Nucleus accumbens (tissue), 56 donors: ENCODE results near the gene TM6SF1.
"Not testable (repeated sequence)": the region's sequence is repeated elsewhere in the genome, so short reads cannot be mapped to it uniquely, and the experiment has no call there.

Experiments used
- DNase-seq, 56 donors: peaks; one replicate each; lab custom pipeline; 2025; lab: John Stamatoyannopoulos, UW

The TM6SF1 gene

GRCh38 chr15:83085864-83086552 lies 21.4 kb upstream of the TM6SF1 start:
- not testable (repeated sequence) for DNase-seq

GRCh38 chr15:83087576-83087975 lies 19.9 kb upstream of the TM6SF1 start:
- no peak for DNase-seq

GRCh38 chr15:83088876-83089275 lies 18.6 kb upstream of the TM6SF1 start:
- DNase-seq = no peak

DNA sequence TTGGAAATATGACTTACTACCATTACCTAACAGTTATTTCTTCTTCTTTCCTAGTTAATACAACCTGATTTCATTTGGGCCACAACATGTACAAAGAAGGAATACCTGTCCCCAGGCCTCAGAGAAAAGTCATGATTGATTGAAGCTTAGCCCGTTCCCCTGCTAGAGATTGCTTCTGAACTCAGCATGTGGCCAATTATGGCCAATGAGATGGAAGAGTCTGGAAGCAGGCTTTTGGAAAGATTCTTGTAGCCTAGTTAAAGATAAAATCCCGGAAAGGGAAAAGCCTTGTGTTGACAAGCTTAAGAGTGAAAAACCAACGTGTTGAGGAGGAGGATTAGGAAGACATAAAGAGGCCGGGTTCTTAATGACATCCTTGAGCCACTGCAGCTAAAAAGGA lies 17.0 kb upstream of the TM6SF1 start:
- DNase-seq = no peak

DNA sequence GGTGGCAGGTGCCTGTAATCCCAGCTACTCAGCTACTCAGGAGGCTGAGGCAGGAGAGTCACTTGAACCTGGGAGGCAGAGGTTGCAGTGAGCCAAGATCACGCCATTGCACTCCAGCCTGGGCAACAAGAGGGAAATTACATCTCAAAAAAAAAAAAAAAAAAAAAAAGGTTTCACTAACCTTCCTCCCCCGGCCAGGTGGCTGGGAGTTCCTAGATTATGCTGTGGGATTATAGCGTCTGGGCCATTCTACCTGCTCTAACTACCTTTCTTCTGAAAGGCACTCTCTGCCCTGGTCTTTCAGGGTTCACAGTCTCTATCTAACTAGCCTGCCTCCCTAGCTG lies 15.5 kb upstream of the TM6SF1 start:
- DNase-seq = not testable (repeated sequence)

DNA sequence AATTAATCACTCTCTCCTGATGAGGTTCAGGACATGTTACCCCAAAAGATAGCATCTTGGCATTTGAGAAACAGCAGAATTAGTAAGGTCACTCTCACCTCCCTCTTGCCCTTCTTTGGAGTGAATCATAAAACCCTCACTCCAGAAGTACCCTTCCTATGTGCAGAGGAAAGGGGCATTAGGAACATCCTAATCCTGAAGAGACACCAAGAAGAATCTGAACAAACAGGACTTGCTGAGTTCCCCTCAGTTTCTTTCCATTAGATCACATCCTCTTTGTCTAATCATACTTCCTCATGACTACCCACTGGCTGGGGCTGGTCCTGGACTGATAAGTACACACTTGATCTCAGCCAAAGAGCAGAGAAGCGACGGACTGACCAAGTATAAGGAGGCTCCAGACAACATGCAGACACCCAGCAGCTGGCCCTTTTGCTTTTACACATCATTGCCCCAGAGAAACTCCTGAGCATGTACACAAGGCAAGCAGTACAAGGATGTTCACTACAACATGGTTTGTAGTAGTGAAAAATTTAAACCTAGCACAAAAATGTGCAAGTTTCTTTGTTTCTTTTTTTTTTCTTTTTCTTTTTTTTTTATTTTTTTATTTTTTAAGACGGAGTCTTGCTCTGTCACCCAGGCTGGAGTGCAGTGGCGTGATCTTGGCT lies 15.0 kb upstream of the TM6SF1 start:
- DNase-seq = peak in 11 of 56 donors; percentile 3 to 46 (median 13)

DNA sequence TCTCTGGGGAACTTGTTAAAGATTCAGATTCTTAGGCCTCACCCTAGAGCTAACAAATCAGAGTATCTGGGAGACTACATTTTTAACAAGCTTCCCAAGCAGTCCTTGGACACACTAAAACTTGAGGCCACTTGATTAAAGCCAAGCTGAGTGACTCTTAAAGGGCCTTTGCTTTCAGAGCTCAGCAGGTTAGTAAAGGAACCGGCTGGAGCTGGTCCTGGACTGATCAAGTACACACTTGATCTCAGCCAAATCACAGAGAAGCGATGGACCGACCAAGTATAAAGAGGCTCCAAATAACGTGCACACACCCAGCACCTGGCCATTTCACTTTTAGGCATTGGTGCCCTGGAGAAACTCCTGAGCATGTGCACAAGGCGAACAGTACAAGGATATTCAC lies 12.9 kb upstream of the TM6SF1 start:
- DNase-seq = no peak

- no peak for DNase-seq
Observed at GRCh38 chr15:83098079-83098478, 9.4 kb upstream of the TM6SF1 start.

DNA sequence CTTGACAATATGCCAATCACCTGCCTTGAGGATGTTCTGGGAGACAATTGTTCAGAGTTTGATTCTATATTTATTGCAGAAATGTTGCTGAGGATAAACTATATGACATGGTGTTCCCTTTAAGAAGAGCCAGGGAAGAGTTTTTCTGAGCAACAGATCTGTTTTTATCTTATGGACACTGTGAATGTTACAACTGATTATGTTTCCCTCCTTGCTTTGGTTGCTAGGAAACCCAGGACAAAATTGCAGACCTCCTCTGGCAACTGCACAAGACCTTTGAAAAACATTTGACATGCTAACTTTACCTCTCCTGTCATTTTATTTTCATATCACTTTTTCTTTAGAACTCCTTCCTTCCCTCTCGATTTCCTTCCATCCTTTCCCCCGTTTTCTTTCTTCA lies 8.2 kb upstream of the TM6SF1 start:
- DNase-seq = no peak

- DNase-seq = peak in 2 of 56 donors; percentile 3 to 12
Observed at GRCh38 chr15:83100097-83100646, 7.3 kb upstream of the TM6SF1 start.

GRCh38 chr15:83102346-83102745 lies 5.1 kb upstream of the TM6SF1 start:
- DNase-seq = no peak

GRCh38 chr15:83104141-83104540 lies 3.3 kb upstream of the TM6SF1 start:
- DNase-seq = no peak

GRCh38 chr15:83105440-83105839 lies 2.0 kb upstream of the TM6SF1 start:
- DNase-seq = no peak

GRCh38 chr15:83107841-83108181 lies 366 bp downstream of the TM6SF1 start:
- no peak for DNase-seq

DNA sequence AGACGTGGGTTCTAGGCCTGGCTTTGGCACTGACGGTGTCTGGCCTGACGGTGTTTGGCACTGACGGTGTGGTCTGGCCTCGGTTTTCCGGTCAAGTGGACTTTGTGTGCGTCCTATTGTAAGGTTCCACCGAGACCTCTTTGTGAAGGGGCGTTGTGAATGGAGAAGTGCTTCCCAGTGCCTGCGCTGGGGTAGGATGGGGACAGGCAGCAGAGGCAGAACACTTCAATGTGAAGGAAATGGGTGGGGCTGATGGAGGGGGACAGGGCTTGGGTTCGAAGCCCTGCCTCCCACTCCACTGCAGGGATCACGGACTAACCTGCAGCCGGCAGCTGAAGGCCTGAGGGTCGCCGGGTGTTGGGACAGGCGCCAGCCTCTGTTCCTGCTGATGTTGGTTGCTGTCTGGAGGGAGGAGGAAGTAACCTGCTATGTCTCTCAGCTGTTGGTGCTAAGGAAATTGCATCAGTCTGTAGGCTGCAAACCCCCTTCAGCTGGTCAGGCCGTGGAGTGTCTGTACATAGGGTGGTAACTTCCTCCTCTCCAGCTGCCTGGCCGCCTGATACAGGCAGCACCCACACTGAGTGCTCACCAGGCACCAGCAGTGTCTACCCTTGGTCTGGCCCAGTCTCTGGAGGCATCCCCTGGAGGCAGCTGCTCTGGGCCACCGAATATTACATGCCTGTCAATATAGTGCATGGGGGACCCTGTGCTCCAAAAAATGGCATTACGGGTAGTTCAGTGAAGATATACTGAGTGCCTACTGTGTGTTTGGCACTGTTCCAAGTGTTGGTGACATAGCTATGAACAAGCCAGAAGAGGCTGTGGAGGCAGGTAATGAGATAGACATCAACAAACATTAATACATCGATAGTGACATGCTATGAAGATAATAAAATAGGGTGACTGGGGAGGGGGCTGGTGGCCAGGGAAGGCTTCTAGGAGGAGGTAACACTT lies 1.1 kb downstream of the TM6SF1 start:
- peak in 33 of 56 donors; percentile 6 to 57 (median 25) for DNase-seq

DNA sequence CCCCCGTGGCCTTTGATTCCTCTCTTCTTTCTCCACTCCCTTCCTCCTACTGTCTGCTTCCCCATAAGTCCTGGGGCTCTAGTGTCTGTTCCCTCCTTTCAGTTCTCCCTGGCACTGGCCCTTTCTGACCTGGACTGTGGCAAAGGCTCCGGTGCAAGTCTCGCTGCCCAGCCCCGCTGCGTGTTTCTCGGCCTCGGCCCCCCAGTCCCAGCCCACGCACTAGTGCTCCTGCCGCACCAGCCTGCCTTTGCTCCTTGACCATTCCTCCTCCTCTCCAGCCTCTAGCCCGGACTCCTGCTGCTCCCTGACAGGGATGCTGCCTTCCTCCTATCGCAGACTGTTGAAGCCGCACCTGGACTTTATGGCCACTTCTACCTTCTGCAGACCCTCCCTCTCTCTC lies 2.1 kb downstream of the TM6SF1 start:
- peak in 1 of 56 donors; percentile 3 for DNase-seq

DNA sequence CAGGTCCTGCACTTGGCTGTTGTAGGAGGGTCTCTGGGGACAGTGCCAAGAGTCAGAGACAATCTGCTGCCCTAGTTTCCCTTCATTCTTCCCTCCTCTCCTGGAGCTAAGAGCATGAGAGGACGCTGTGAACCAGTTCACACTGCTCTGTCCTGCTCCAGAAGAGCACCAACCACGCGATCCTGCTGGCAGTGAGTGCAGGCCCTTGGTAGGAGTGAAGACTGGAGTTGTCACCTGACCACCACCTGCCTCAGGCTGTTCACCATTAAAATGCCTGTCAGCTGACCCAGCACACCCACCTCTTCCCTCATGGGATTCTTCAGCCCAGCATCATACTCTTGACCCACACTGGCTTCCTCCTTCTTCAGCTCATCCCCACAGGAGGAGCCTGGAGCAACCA lies 2.9 kb downstream of the TM6SF1 start:
- DNase-seq = no peak

GRCh38 chr15:83111149-83111548 lies 3.7 kb downstream of the TM6SF1 start:
- DNase-seq = no peak

- no peak for DNase-seq
Observed at GRCh38 chr15:83112233-83112955, 4.9 kb downstream of the TM6SF1 start.

DNA sequence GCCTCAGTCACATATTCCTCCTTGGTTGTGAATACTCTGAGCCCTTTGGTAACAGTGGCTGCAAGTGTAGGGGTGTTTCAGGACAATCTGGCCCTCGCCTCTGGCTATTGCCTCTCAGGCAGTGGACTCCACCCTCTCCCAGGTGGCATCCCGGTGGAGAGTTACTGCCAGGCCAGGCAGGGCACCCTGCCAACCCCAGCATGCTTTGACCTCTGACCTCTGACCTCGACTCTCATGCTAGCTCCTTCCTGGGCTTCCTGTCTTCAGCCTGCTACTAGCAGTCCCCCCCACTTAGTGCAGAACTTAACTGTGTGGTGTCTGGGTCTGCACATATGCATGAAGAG lies 5.5 kb downstream of the TM6SF1 start:
- no peak for DNase-seq
